WTC11 (cell line): ENCODE measurements around the gene PRDM2.

Experiments used
- GRHL2 ChIP-seq: fragments of 250-450 bp; sonication (Bioruptor Pico); IDR thresholded peaks from 2 replicates; pipeline ENCODE4 v1.8.0; 2022; ENCODE audit warnings: mild to moderate bottlenecking, moderate library complexity; ENCODE audit not compliant: insufficient replicate concordance, severe bottlenecking
- KAT7 ChIP-seq: sonication (generic); formaldehyde crosslinking; IDR thresholded peaks from 2 replicates; pipeline ENCODE4 v1.8.1; 2023; ENCODE audit warnings: missing genetic modification reagents, mild to moderate bottlenecking, borderline replicate concordance
- MYBL2 ChIP-seq: sonication (generic); formaldehyde crosslinking; IDR thresholded peaks from 2 replicates; pipeline ENCODE4 v1.8.1; 2023; ENCODE audit warnings: mild to moderate bottlenecking, moderate library complexity, missing genetic modification reagents
- SP1 ChIP-seq: sonication (generic); formaldehyde crosslinking; conservative IDR thresholded peaks from 2 replicates; pipeline ENCODE4 v1.8.1; 2022; ENCODE audit warnings: missing genetic modification reagents
- ZNF138 ChIP-seq: sonication (generic); formaldehyde crosslinking; conservative IDR thresholded peaks from 2 replicates; pipeline ENCODE4 v1.8.1; 2022; ENCODE audit warnings: mild to moderate bottlenecking, moderate library complexity, missing genetic modification reagents
- ZNF232 ChIP-seq: sonication (generic); formaldehyde crosslinking; IDR thresholded peaks from 2 replicates; pipeline ENCODE4 v1.8.0; 2022; ENCODE audit warnings: mild to moderate bottlenecking, missing genetic modification reagents
- ZNF396 ChIP-seq: fragments of 250-450 bp; sonication (Bioruptor Pico); IDR thresholded peaks from 2 replicates; pipeline ENCODE4 v1.8.0; 2021; ENCODE audit warnings: mild to moderate bottlenecking, moderate library complexity, borderline replicate concordance
- TF ChIP-seq, protein P1 (sequence below): fragments of 200-600 bp; IDR thresholded peaks from 2 replicates; pipeline ENCODE4 v1.8.0; 2022; ENCODE audit warnings: antibody characterized with exemption
- TF ChIP-seq, protein P2 (sequence below): sonication (generic); formaldehyde crosslinking; IDR thresholded peaks from 2 replicates; pipeline ENCODE4 v1.8.0; 2022; ENCODE audit warnings: mild to moderate bottlenecking, missing genetic modification reagents
- TF ChIP-seq, protein P3 (sequence below): sonication (generic); formaldehyde crosslinking; IDR thresholded peaks from 2 replicates; pipeline ENCODE4 v1.8.1; 2023; ENCODE audit warnings: mild to moderate bottlenecking, missing genetic modification reagents
- TF ChIP-seq, protein P4 (sequence below): fragments of 250-450 bp; sonication (Bioruptor Pico); IDR thresholded peaks from 2 replicates; pipeline ENCODE4 v1.9.0; 2021; ENCODE audit warnings: moderate library complexity, mild to moderate bottlenecking, inconsistent platforms, borderline replicate concordance
- TF ChIP-seq, protein P5 (sequence below): sonication (generic); formaldehyde crosslinking; IDR thresholded peaks from 2 replicates; pipeline ENCODE4 v1.8.1; 2023; ENCODE audit warnings: mild to moderate bottlenecking, missing genetic modification reagents, moderate library complexity

DNA sequence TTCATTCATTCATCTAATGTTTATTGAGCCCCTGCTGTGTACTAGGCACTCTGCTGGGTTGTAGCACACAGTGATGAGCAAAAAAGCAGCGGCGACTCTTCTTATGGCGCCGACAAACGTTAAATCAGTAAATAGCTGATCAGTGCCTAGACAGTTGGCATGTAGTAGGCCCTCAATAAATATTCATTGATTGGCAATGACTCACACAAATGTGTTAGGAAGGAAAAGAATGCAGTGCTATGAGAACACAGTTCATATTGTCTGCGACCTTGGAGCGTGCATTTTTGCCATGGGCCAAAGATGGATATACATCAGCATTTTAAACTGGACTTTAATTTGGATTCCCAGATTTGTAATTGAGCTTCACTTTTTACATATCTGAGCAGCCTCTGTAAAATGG is 52.0 kb downstream of the PRDM2 start:
- TF ChIP-seq ZNF138 (CRISPR knock-in tag) (no peak), ZNF232 (CRISPR knock-in tag) (no peak), SP1 (CRISPR knock-in tag) (no peak), ZNF396 (CRISPR knock-in tag) (no peak), KAT7 (CRISPR knock-in tag) (no peak), MYBL2 (CRISPR knock-in tag) (no peak), GRHL2 (CRISPR knock-in tag) (no peak)
- TF ChIP-seq, protein P1, sequence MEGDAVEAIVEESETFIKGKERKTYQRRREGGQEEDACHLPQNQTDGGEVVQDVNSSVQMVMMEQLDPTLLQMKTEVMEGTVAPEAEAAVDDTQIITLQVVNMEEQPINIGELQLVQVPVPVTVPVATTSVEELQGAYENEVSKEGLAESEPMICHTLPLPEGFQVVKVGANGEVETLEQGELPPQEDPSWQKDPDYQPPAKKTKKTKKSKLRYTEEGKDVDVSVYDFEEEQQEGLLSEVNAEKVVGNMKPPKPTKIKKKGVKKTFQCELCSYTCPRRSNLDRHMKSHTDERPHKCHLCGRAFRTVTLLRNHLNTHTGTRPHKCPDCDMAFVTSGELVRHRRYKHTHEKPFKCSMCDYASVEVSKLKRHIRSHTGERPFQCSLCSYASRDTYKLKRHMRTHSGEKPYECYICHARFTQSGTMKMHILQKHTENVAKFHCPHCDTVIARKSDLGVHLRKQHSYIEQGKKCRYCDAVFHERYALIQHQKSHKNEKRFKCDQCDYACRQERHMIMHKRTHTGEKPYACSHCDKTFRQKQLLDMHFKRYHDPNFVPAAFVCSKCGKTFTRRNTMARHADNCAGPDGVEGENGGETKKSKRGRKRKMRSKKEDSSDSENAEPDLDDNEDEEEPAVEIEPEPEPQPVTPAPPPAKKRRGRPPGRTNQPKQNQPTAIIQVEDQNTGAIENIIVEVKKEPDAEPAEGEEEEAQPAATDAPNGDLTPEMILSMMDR = no peak
- TF ChIP-seq, protein P2, sequence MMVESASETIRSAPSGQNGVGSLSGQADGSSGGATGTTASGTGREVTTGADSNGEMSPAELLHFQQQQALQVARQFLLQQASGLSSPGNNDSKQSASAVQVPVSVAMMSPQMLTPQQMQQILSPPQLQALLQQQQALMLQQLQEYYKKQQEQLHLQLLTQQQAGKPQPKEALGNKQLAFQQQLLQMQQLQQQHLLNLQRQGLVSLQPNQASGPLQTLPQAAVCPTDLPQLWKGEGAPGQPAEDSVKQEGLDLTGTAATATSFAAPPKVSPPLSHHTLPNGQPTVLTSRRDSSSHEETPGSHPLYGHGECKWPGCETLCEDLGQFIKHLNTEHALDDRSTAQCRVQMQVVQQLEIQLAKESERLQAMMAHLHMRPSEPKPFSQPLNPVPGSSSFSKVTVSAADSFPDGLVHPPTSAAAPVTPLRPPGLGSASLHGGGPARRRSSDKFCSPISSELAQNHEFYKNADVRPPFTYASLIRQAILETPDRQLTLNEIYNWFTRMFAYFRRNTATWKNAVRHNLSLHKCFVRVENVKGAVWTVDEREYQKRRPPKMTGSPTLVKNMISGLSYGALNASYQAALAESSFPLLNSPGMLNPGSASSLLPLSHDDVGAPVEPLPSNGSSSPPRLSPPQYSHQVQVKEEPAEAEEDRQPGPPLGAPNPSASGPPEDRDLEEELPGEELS (CRISPR knock-in tag) = no peak
- TF ChIP-seq, protein P3, sequence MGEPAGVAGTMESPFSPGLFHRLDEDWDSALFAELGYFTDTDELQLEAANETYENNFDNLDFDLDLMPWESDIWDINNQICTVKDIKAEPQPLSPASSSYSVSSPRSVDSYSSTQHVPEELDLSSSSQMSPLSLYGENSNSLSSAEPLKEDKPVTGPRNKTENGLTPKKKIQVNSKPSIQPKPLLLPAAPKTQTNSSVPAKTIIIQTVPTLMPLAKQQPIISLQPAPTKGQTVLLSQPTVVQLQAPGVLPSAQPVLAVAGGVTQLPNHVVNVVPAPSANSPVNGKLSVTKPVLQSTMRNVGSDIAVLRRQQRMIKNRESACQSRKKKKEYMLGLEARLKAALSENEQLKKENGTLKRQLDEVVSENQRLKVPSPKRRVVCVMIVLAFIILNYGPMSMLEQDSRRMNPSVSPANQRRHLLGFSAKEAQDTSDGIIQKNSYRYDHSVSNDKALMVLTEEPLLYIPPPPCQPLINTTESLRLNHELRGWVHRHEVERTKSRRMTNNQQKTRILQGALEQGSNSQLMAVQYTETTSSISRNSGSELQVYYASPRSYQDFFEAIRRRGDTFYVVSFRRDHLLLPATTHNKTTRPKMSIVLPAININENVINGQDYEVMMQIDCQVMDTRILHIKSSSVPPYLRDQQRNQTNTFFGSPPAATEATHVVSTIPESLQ (CRISPR knock-in tag) = no peak
- TF ChIP-seq, protein P4, sequence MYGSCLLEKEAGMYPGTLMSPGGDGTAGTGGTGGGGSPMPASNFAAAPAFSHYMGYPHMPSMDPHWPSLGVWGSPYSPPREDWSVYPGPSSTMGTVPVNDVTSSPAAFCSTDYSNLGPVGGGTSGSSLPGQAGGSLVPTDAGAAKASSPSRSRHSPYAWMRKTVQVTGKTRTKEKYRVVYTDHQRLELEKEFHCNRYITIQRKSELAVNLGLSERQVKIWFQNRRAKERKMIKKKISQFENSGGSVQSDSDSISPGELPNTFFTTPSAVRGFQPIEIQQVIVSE (CRISPR knock-in tag) = no peak
- TF ChIP-seq, protein P5, sequence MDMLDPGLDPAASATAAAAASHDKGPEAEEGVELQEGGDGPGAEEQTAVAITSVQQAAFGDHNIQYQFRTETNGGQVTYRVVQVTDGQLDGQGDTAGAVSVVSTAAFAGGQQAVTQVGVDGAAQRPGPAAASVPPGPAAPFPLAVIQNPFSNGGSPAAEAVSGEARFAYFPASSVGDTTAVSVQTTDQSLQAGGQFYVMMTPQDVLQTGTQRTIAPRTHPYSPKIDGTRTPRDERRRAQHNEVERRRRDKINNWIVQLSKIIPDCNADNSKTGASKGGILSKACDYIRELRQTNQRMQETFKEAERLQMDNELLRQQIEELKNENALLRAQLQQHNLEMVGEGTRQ (CRISPR knock-in tag) = no peak
